DND-41 (cell line): ENCODE results near the gene IPO11.

Source experiments
- ATAC-seq: fragments of 200-7000 bp; cut with Tn5 transposase; 3 replicates; pipeline ENCODE4 v1.9.1; 2021; ENCODE audit warnings: low read depth; ENCODE audit not compliant: insufficient read depth
- DNase-seq: peaks from one replicate; pipeline ENCODE4 v3.0.0-alpha.2; 2020
- H2AFZ ChIP-seq: 2 replicates; pipeline ENCODE4 v1.6.0; 2012; ENCODE audit warnings: low read depth, low read length
- H3K27ac ChIP-seq: 2 replicates; pipeline ENCODE4 v1.5.1; 2012; ENCODE audit warnings: low read length, inconsistent platforms
- H3K27me3 ChIP-seq: fragments of 200-600 bp; sonication (generic); 2 replicates; pipeline ENCODE4 v1.6.0; 2012; ENCODE audit warnings: low read length, mild to moderate bottlenecking, inconsistent platforms; ENCODE audit not compliant: insufficient read depth, poor library complexity
- H3K36me3 ChIP-seq: 2 replicates; pipeline ENCODE4 v1.5.1; 2012; ENCODE audit warnings: low read length, inconsistent platforms; ENCODE audit not compliant: insufficient read depth
- H3K4me1 ChIP-seq: 2 replicates; pipeline ENCODE4 v1.5.1; 2012; ENCODE audit warnings: mild to moderate bottlenecking, low read length; ENCODE audit not compliant: insufficient read depth
- H3K4me2 ChIP-seq: 2 replicates; pipeline ENCODE4 v1.6.0; 2012; ENCODE audit warnings: mild to moderate bottlenecking, moderate library complexity, low read length, inconsistent platforms; ENCODE audit not compliant: insufficient read depth
- H3K4me3 ChIP-seq, 2 experiments: fragments of 200-600 bp in 1 of 2; shearing (Covaris generic) in 1 of 2; 2 replicates each; pipeline ENCODE4 v1.5.1; 2012 to 2016; ENCODE audit warnings: inconsistent platforms in 2 of 2, low read length in 2 of 2, mild to moderate bottlenecking in 2 of 2, low read depth in 1 of 2, moderate library complexity in 1 of 2
- H3K79me2 ChIP-seq: 2 replicates; pipeline ENCODE4 v1.6.0; 2012; ENCODE audit warnings: low read length, inconsistent platforms; ENCODE audit not compliant: insufficient read depth
- H3K9ac ChIP-seq: 2 replicates; pipeline ENCODE4 v1.6.0; 2012; ENCODE audit warnings: low read depth, mild to moderate bottlenecking, inconsistent platforms, low read length, moderate library complexity
- H3K9me3 ChIP-seq: 2 replicates; pipeline ENCODE4 v1.5.1; 2012; ENCODE audit warnings: low read length, moderate library complexity, mild to moderate bottlenecking, inconsistent platforms; ENCODE audit not compliant: insufficient read depth, severe bottlenecking
- H4K20me1 ChIP-seq: 2 replicates; pipeline ENCODE4 v1.6.0; 2012; ENCODE audit warnings: low read length; ENCODE audit not compliant: insufficient read depth
- CTCF ChIP-seq: IDR thresholded peaks from 2 replicates; pipeline ENCODE4 v1.5.1; 2012; ENCODE audit warnings: borderline replicate concordance, low read length, moderate library complexity, mild to moderate bottlenecking; ENCODE audit not compliant: poor library complexity, severe bottlenecking; ENCODE audit errors: extremely low read depth
- EZH2 ChIP-seq: IDR thresholded peaks from 3 replicates; pipeline ENCODE4 v1.6.1; 2012; ENCODE audit warnings: borderline replicate concordance, low read depth, mild to moderate bottlenecking, moderate library complexity, low read length, inconsistent platforms; ENCODE audit not compliant: severe bottlenecking

Gene IPO11

DNA sequence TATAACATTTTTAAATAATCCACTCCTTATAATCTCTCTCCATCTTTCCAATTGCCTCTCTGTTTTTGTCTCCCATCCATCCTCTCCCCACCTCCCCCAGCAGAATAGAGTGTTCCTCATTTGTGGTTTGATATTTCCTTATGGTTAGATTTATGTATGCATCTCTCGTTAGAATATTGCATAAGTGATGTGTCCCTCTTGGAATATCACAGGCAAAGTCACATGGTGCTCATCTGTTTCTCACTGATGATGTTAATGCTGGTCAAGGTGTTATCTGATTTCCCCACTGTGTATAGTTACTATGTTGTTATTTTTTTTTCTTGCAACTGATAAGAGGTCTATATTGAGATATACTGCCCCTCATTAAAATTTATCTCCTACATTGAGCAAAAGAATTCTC lies 162.9 kb downstream of the IPO11 start:
- Histone ChIP-seq H3K27me3 (no peaks in the 10 kb centered on the region), H3K4me1 (peaks cover 14% of the 10 kb centered on the region), H3K4me3 (no peak overlapping the region), H2AFZ (no peak overlapping the region), H3K79me2 (no peaks in the 10 kb centered on the region), H3K9me3 (no peaks in the 10 kb centered on the region), H3K9ac (no peak overlapping the region), H3K36me3 (peaks cover 7% of the 10 kb centered on the region), H3K27ac (no peak overlapping the region), H4K20me1 (no peaks in the 10 kb centered on the region), H3K4me2 (no peak overlapping the region)
- ATAC-seq = no peak
- DNase-seq = no peak
- TF ChIP-seq CTCF (no peak), EZH2 (no peak)

- no peaks in the 10 kb centered on the region for H4K20me1 ChIP-seq
- H3K27ac ChIP-seq = no peak overlapping the region
- no peak overlapping the region for H2AFZ ChIP-seq
- TF ChIP-seq CTCF = no peak
- no peak for TF ChIP-seq EZH2
- H3K9me3 ChIP-seq = no peaks in the 10 kb centered on the region
- no peak for DNase-seq
- peaks cover 14% of the 10 kb centered on the region for H3K4me1 ChIP-seq
- ATAC-seq = no peak
- H3K4me2 ChIP-seq = no peak overlapping the region
- no peaks in the 10 kb centered on the region for H3K79me2 ChIP-seq
- H3K9ac ChIP-seq = no peak overlapping the region
- peaks cover 10% of the 10 kb centered on the region for H3K36me3 ChIP-seq
- no peak overlapping the region for H3K4me3 ChIP-seq
- no peaks in the 10 kb centered on the region for H3K27me3 ChIP-seq
Measured at GRCh38 chr5:62576570-62577170, 164.1 kb downstream of the IPO11 start.

DNA sequence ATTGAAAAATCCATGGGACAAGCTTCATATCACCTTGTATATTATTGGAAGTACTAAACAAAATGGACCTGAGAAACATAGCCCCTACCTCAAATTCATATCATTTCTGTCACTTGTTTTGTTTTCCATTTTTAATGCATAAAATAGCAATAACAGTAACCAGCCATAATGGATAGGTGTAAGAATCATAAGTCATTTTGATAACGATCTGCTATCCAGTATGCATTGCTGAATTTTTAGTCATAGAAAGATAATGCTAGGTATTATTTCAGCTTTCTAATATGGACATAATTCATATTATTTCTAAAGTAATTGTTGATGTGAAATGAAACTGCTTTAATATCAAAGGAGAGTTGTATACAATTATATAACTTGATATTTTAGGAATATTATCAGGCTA lies 164.9 kb downstream of the IPO11 start:
- ATAC-seq = no peak
- H3K9ac ChIP-seq = no peak overlapping the region
- H3K4me1 ChIP-seq = peaks cover 14% of the 10 kb centered on the region
- DNase-seq = no peak
- no peaks in the 10 kb centered on the region for H3K79me2 ChIP-seq
- H3K36me3 ChIP-seq = peaks cover 10% of the 10 kb centered on the region
- no peaks in the 10 kb centered on the region for H3K27me3 ChIP-seq
- TF ChIP-seq CTCF (no peak), EZH2 (no peak)
- no peaks in the 10 kb centered on the region for H3K9me3 ChIP-seq
- no peak overlapping the region for H3K4me2 ChIP-seq
- no peak overlapping the region for H3K27ac ChIP-seq
- H4K20me1 ChIP-seq = no peaks in the 10 kb centered on the region
- H3K4me3 ChIP-seq = no peak overlapping the region
- no peak overlapping the region for H2AFZ ChIP-seq
